H9 (cell line): ENCODE measurements around the gene KRT79. TPM values are rescaled to one million over a fixed set of nuclear protein-coding genes. Genes with fewer than 3 reads are reported as not detected.

Source experiments
- DNase-seq: peaks from one replicate; pipeline ENCODE4 v3.0.0-alpha.2; 2017
- H2AFZ ChIP-seq: one replicate; pipeline ENCODE4 v1.6.1; 2013; ENCODE audit warnings: mild to moderate bottlenecking, low read length, control low read depth, moderate library complexity
- H2AK5ac ChIP-seq: 2 replicates; pipeline ENCODE4 v1.6.1; 2013; ENCODE audit warnings: low read length, control low read depth, mixed read lengths; ENCODE audit not compliant: insufficient read length
- H2BK120ac ChIP-seq: one replicate; pipeline ENCODE4 v1.6.1; 2013; ENCODE audit warnings: low read depth, mild to moderate bottlenecking, low read length, control low read depth, inconsistent platforms; ENCODE audit not compliant: poor library complexity, severe bottlenecking
- H2BK12ac ChIP-seq: 2 replicates; pipeline ENCODE4 v1.6.1; 2013; ENCODE audit warnings: low read length, control low read depth, mixed read lengths, low read depth; ENCODE audit not compliant: insufficient read length
- H2BK15ac ChIP-seq: 2 replicates; pipeline ENCODE4 v1.6.1; 2013; ENCODE audit warnings: low read depth, low read length, control low read depth
- H2BK20ac ChIP-seq: one replicate; pipeline ENCODE4 v1.6.1; 2013; ENCODE audit warnings: low read depth, mild to moderate bottlenecking, low read length, control low read depth, inconsistent platforms; ENCODE audit not compliant: poor library complexity, severe bottlenecking
- H2BK5ac ChIP-seq: 2 replicates; pipeline ENCODE4 v1.6.1; 2013; ENCODE audit warnings: low read length, control low read depth, mixed read lengths; ENCODE audit not compliant: insufficient read length
- H3K14ac ChIP-seq: 2 replicates; pipeline ENCODE4 v1.6.1; 2013; ENCODE audit warnings: low read length, control low read depth; ENCODE audit not compliant: insufficient read depth
- H3K18ac ChIP-seq: 2 replicates; pipeline ENCODE4 v1.6.1; 2013; ENCODE audit warnings: low read depth, mild to moderate bottlenecking, mixed read lengths, low read length, control low read depth; ENCODE audit not compliant: insufficient read length
- H3K23ac ChIP-seq: 2 replicates; pipeline ENCODE4 v1.6.1; 2013; ENCODE audit warnings: low read length, control low read depth, mixed read lengths, low read depth; ENCODE audit not compliant: insufficient read length
- H3K23me2 ChIP-seq: 2 replicates; pipeline ENCODE4 v1.6.1; 2013; ENCODE audit warnings: low read depth, mild to moderate bottlenecking, mixed read lengths, low read length, control low read depth; ENCODE audit not compliant: insufficient read length, poor library complexity, severe bottlenecking
- H3K27ac ChIP-seq: 2 replicates; pipeline ENCODE4 v1.5.1; 2013; ENCODE audit warnings: low read length, control low read depth, mixed read lengths, low read depth; ENCODE audit not compliant: insufficient read length
- H3K27me3 ChIP-seq: 2 replicates; pipeline ENCODE4 v1.6.1; 2013; ENCODE audit warnings: low read length, control low read depth, inconsistent platforms; ENCODE audit not compliant: insufficient read depth
- H3K4ac ChIP-seq: 2 replicates; pipeline ENCODE4 v1.6.1; 2013; ENCODE audit warnings: low read depth, mild to moderate bottlenecking, control low read depth, inconsistent platforms, low read length, moderate library complexity
- H3K4me1 ChIP-seq: 2 replicates; pipeline ENCODE4 v1.6.1; 2013; ENCODE audit warnings: low read length, control low read depth, inconsistent platforms; ENCODE audit not compliant: insufficient read depth
- H3K4me2 ChIP-seq: 2 replicates; pipeline ENCODE4 v1.6.1; 2013; ENCODE audit warnings: low read length, control low read depth, mixed read lengths; ENCODE audit not compliant: insufficient read length, insufficient read depth
- H3K56ac ChIP-seq: 2 replicates; pipeline ENCODE4 v1.6.1; 2013; ENCODE audit warnings: low read depth, mild to moderate bottlenecking, mixed read lengths, low read length, control low read depth; ENCODE audit not compliant: insufficient read length
- H3K79me1 ChIP-seq: 2 replicates; pipeline ENCODE4 v1.6.1; 2013; ENCODE audit warnings: low read depth, mild to moderate bottlenecking, moderate library complexity, low read length, control low read depth, inconsistent platforms; ENCODE audit not compliant: insufficient read depth, poor library complexity, severe bottlenecking
- H3K79me2 ChIP-seq: 2 replicates; pipeline ENCODE4 v1.6.1; 2013; ENCODE audit warnings: low read length, control low read depth, inconsistent platforms; ENCODE audit not compliant: insufficient read depth
- H3K9ac ChIP-seq: 2 replicates; pipeline ENCODE4 v1.6.1; 2013; ENCODE audit warnings: low read length, control low read depth, mixed read lengths; ENCODE audit not compliant: insufficient read length; ENCODE audit errors: extremely low read depth
- H3K9me3 ChIP-seq: one replicate; pipeline ENCODE4 v1.6.1; 2013; ENCODE audit warnings: low read depth, low read length, inconsistent platforms; ENCODE audit not compliant: control insufficient read depth
- H3T11ph ChIP-seq: one replicate; pipeline ENCODE4 v1.6.1; 2013; ENCODE audit warnings: mild to moderate bottlenecking, low read length, control low read depth, inconsistent platforms
- H4K20me1 ChIP-seq: one replicate; pipeline ENCODE4 v1.6.1; 2013; ENCODE audit not compliant: control insufficient read depth, insufficient read length, insufficient read depth
- H4K5ac ChIP-seq: 2 replicates; pipeline ENCODE4 v1.6.1; 2013; ENCODE audit warnings: low read depth, mild to moderate bottlenecking, mixed read lengths, low read length, control low read depth; ENCODE audit not compliant: insufficient read length
- H4K8ac ChIP-seq: replicated peaks from 2 replicates; pipeline ENCODE4 v1.6.1; 2013; ENCODE audit warnings: low read length, control low read depth, mixed read lengths, low read depth; ENCODE audit not compliant: insufficient read length
- H4K91ac ChIP-seq: 2 replicates; pipeline ENCODE4 v1.6.1; 2013; ENCODE audit warnings: low read depth, mild to moderate bottlenecking, moderate library complexity, mixed read lengths, low read length, control low read depth; ENCODE audit not compliant: insufficient read length
- H3K27ac Mint-ChIP-seq, 3 experiments: 2 replicates in 2 of 3; 3 replicates in 1 of 3; pipeline ENCODE4 v1.8.0; 2020 to 2021; ENCODE audit warnings: mixed read lengths in 3 of 3, mild to moderate bottlenecking in 1 of 3, moderate library complexity in 1 of 3
- H3K27me3 Mint-ChIP-seq: 2 replicates; pipeline ENCODE4 v1.8.0; 2021; ENCODE audit warnings: low read depth, mild to moderate bottlenecking, moderate library complexity, mixed read lengths
- H3K36me3 Mint-ChIP-seq, 3 experiments: 2 replicates in 2 of 3; 3 replicates in 1 of 3; pipeline ENCODE4 v1.8.0; 2020 to 2021; ENCODE audit warnings: low read depth in 3 of 3, mixed read lengths in 3 of 3; ENCODE audit not compliant: insufficient read depth in 1 of 3
- H3K4me1 Mint-ChIP-seq, 2 experiments: 2 replicates each; pipeline ENCODE4 v1.8.0; 2020; ENCODE audit warnings: mixed read lengths in 2 of 2
- H3K4me3 Mint-ChIP-seq, 2 experiments: 2 replicates in 1 of 2; 3 replicates in 1 of 2; pipeline ENCODE4 v1.8.0; 2020 to 2021; ENCODE audit warnings: mild to moderate bottlenecking in 2 of 2, mixed read lengths in 2 of 2, moderate library complexity in 1 of 2
- H3K9me3 Mint-ChIP-seq, 2 experiments: 2 replicates in 1 of 2; 3 replicates in 1 of 2; pipeline ENCODE4 v1.8.0; 2020; ENCODE audit warnings: mild to moderate bottlenecking in 2 of 2, mixed read lengths in 2 of 2, moderate library complexity in 1 of 2
- WGBS: extraction: QIAGEN DNeasy Blood & Tissue Kit; methylation state at CpG from one replicate; pipeline ENCODE4 v1.1.7; 2013; ENCODE audit warnings: missing lambda C conversion rate, low lambda C conversion rate, mixed read lengths; ENCODE audit not compliant: insufficient read length; ENCODE audit errors: extremely low coverage; 5-methylcytosine and 5-hydroxymethylcytosine counted together
- total RNA-seq: library from RNA; stranded (reverse); gene quantifications from 2 replicates; pipeline ENCODE4 v1.2.1, GENCODE V29; 2021
- TF ChIP-seq, protein P1 (sequence below): fragments of 200-600 bp; sonication (generic); conservative IDR thresholded peaks from 3 replicates; pipeline ENCODE4 v1.8.0; 2021; ENCODE audit warnings: antibody characterized with exemption, mild to moderate bottlenecking

KRT79 gene
- total RNA-seq, 1 experiment from 2014 or later, result not detected

DNA sequence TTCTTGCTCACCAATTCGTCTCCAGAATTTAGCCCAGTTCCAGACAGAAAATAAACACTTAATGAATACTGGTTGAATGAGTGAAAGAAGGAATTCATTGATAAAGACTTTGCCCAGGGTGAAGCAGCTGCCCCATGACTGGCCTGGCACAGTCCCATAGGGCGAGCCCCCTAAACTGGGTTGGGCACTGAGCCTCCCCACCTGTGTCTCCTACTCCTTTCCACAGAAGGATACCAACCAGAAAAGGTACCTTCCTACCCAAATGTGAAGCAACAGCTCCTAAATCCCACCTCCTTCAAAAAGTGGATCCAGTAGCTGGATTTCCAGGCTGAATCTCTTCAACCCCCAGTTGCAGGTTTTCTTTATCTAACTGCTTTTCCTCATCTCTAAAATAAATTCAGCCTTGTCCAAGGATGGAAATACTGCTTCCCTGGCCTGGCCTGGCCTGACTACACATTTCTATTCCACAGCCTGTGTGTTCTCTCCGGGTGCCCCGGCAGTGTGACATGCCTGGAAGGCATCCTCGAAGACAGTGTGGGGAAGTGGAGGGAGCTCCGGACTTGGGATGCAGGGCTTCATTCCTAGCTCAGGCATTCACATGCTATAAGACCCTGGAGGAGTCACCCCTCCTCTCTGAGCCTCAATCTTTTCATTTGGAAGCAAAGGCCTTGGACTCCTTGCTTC lies 45.8 kb downstream of the KRT79 start:
- Histone ChIP-seq H3K4me2 (no peak overlapping the region), H3K4ac (no peak overlapping the region), H3K4me1 (no peaks in the 10 kb centered on the region), H3K18ac (no peak overlapping the region), H3K9me3 (no peaks in the 10 kb centered on the region), H4K91ac (no peak overlapping the region), H3K79me2 (no peaks in the 10 kb centered on the region), H3K56ac (no peak overlapping the region), H3K23ac (no peak overlapping the region), H4K5ac (no peak overlapping the region), H2BK15ac (no peak overlapping the region), H2AFZ (no peak overlapping the region), H2BK20ac (no peak overlapping the region), H3K79me1 (no peaks in the 10 kb centered on the region), H2BK12ac (no peak overlapping the region), H3K27ac (no peak overlapping the region), H4K20me1 (no peaks in the 10 kb centered on the region), H3K23me2 (no peaks in the 10 kb centered on the region), H4K8ac (no peak overlapping the region), H3K27me3 (no peaks in the 10 kb centered on the region), H2BK5ac (no peak overlapping the region), H3K9ac (no peak overlapping the region), H2BK120ac (no peak overlapping the region), H3K14ac (no peak overlapping the region), H3T11ph (no peak overlapping the region), H2AK5ac (no peak overlapping the region)
- peaks cover 0 to 10% of the 10 kb centered on the region in 2 experiments; a peak in 2 of 4 replicates for H3K4me1 Mint-ChIP-seq
- WGBS, result no CpG with 5 or more reads among the region's 6 CpGs
- H3K4me3 Mint-ChIP-seq, result no peak overlapping the region
- no peak for DNase-seq
- peaks cover 7% of the 10 kb centered on the region for H3K27me3 Mint-ChIP-seq
- no peaks in the 10 kb centered on the region for H3K36me3 Mint-ChIP-seq
- peaks cover 0 to 2% of the 10 kb centered on the region in 2 experiments; a peak in 2 of 5 replicates for H3K9me3 Mint-ChIP-seq
- H3K27ac Mint-ChIP-seq, result no peak overlapping the region
- TF ChIP-seq, protein P1, sequence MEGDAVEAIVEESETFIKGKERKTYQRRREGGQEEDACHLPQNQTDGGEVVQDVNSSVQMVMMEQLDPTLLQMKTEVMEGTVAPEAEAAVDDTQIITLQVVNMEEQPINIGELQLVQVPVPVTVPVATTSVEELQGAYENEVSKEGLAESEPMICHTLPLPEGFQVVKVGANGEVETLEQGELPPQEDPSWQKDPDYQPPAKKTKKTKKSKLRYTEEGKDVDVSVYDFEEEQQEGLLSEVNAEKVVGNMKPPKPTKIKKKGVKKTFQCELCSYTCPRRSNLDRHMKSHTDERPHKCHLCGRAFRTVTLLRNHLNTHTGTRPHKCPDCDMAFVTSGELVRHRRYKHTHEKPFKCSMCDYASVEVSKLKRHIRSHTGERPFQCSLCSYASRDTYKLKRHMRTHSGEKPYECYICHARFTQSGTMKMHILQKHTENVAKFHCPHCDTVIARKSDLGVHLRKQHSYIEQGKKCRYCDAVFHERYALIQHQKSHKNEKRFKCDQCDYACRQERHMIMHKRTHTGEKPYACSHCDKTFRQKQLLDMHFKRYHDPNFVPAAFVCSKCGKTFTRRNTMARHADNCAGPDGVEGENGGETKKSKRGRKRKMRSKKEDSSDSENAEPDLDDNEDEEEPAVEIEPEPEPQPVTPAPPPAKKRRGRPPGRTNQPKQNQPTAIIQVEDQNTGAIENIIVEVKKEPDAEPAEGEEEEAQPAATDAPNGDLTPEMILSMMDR, result no peak
